ENCODE data around the gene MYH3.
A peak's percentile ranks its signal among the peaks of the same experiment; 100 is the strongest.

Gene MYH3
- long read RNA-seq, partial matches to known transcripts, result 1 of 1 reads
- long read RNA-seq, other reads (novel, unspliced or antisense), result 0 of 1 reads

DNA sequence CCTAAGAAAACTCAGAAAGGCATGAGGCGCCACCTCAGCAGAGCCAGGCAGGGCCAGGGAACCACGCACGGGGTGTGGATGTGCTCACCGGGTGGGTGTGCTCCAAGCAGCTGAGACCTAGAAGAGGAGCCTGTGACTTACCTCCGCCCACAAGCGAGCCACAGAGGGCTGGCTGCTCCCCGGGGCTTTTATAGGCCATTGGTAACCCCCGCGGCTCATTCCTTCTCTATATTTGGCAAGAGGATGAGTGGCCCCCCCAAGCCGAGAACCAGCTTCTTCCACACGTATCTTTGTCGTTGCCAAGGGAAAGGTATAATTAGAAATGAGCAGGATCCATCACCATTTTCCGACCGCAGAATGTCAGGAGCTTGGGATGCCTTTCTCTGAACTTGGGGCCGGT lies at the start of gene MYH3:
Gene MYH3 (minus strand): TSS at position 162 of the 400 bp plus-strand sequence. CDS start 2,245 bp downstream, outside the sequence.
- Histone ChIP-seq H3K27me3 (ENCODE audit: insufficient read depth, poor library complexity, severe bottlenecking) (no peaks in the 10 kb centered on the region), H3K27ac (replicated peaks) (no peak within 1 kb of the TSS), H3K4me3 (replicated peaks; ENCODE audit: insufficient read depth, low read length) (no peak within 1 kb of the TSS)
- DNase-seq (ENCODE audit: low read depth in 1 of 2, low spot score in 1 of 2), result no peak
- TF ChIP-seq, protein P1, sequence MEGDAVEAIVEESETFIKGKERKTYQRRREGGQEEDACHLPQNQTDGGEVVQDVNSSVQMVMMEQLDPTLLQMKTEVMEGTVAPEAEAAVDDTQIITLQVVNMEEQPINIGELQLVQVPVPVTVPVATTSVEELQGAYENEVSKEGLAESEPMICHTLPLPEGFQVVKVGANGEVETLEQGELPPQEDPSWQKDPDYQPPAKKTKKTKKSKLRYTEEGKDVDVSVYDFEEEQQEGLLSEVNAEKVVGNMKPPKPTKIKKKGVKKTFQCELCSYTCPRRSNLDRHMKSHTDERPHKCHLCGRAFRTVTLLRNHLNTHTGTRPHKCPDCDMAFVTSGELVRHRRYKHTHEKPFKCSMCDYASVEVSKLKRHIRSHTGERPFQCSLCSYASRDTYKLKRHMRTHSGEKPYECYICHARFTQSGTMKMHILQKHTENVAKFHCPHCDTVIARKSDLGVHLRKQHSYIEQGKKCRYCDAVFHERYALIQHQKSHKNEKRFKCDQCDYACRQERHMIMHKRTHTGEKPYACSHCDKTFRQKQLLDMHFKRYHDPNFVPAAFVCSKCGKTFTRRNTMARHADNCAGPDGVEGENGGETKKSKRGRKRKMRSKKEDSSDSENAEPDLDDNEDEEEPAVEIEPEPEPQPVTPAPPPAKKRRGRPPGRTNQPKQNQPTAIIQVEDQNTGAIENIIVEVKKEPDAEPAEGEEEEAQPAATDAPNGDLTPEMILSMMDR (IDR thresholded peaks at IDR 0.05; ENCODE audit: insufficient read depth, low read length), result no peak
- TF ChIP-seq SPI1 (IDR thresholded peaks at IDR 0.05; ENCODE audit: borderline replicate concordance, low read depth), result no peak
- TF ChIP-seq GABPA (IDR thresholded peaks at IDR 0.05; ENCODE audit: low read depth), result no peak
- TF ChIP-seq, protein P2, sequence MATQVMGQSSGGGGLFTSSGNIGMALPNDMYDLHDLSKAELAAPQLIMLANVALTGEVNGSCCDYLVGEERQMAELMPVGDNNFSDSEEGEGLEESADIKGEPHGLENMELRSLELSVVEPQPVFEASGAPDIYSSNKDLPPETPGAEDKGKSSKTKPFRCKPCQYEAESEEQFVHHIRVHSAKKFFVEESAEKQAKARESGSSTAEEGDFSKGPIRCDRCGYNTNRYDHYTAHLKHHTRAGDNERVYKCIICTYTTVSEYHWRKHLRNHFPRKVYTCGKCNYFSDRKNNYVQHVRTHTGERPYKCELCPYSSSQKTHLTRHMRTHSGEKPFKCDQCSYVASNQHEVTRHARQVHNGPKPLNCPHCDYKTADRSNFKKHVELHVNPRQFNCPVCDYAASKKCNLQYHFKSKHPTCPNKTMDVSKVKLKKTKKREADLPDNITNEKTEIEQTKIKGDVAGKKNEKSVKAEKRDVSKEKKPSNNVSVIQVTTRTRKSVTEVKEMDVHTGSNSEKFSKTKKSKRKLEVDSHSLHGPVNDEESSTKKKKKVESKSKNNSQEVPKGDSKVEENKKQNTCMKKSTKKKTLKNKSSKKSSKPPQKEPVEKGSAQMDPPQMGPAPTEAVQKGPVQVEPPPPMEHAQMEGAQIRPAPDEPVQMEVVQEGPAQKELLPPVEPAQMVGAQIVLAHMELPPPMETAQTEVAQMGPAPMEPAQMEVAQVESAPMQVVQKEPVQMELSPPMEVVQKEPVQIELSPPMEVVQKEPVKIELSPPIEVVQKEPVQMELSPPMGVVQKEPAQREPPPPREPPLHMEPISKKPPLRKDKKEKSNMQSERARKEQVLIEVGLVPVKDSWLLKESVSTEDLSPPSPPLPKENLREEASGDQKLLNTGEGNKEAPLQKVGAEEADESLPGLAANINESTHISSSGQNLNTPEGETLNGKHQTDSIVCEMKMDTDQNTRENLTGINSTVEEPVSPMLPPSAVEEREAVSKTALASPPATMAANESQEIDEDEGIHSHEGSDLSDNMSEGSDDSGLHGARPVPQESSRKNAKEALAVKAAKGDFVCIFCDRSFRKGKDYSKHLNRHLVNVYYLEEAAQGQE (IDR thresholded peaks at IDR 0.05; ENCODE audit: insufficient replicate concordance, low read depth), result no peak
- TF ChIP-seq POLR2AphosphoS5 (IDR thresholded peaks at IDR 0.05; ENCODE audit: low read depth), result no peak

DNA sequence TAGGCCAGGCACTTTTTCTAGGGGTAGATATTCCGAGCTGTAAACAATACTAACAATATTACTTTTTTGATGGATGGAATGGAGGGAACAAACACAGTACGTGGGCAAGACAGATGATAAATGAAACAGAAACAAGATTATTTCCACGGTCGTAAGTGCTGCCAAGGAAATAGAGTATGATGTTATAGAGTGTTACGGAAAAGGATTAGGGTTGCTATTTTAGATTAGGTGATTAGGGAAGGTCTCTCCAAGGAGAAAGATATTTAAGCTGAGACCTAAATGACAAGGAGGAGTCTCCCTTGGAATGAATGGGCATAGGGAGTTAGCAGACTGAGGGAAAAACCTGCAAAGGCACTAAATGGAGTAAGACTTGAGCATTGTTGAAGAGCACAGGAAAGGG lies 48.6 kb upstream of the MYH3 start:
- H3K4me3 ChIP-seq (replicated peaks; ENCODE audit: insufficient read depth, low read length), result no peak overlapping the region
- H3K27ac ChIP-seq (replicated peaks), result no peak overlapping the region
- H3K27me3 ChIP-seq (ENCODE audit: insufficient read depth, poor library complexity, severe bottlenecking), result no peaks in the 10 kb centered on the region
- no peak for DNase-seq (ENCODE audit: low read depth in 1 of 2, low spot score in 1 of 2)
- TF ChIP-seq, protein P2 (IDR thresholded peaks at IDR 0.05; ENCODE audit: insufficient replicate concordance, low read depth), result no peak
- TF ChIP-seq, protein P1 (IDR thresholded peaks at IDR 0.05; ENCODE audit: insufficient read depth, low read length), result no peak
- TF ChIP-seq SPI1 (IDR thresholded peaks at IDR 0.05; ENCODE audit: borderline replicate concordance, low read depth) (no peak), GABPA (IDR thresholded peaks at IDR 0.05; ENCODE audit: low read depth) (no peak), POLR2AphosphoS5 (IDR thresholded peaks at IDR 0.05; ENCODE audit: low read depth) (no peak)

DNA sequence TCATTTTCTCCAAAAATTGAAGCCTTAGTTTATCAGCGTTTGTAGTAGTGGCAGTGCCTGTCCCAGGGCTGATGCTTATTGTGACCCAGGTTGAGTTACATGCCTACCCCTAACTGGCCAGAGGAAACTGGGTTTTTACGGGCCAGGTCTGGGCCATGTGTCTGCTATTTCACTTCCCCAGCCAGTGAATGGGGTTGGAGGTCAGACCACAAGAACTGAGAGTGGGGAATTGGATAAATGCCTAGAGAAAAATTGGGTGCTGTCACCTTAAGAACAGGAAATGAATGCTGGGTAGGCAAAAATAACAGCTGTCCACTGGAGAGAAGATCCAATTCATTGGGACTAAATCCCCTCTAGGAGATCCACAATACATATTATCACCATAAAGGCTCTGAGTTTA lies 45.5 kb upstream of the MYH3 start:
- H3K4me3 ChIP-seq (replicated peaks; ENCODE audit: insufficient read depth, low read length), result no peak overlapping the region
- TF ChIP-seq GABPA (IDR thresholded peaks at IDR 0.05; ENCODE audit: low read depth) (no peak), POLR2AphosphoS5 (IDR thresholded peaks at IDR 0.05; ENCODE audit: low read depth) (no peak), SPI1 (IDR thresholded peaks at IDR 0.05; ENCODE audit: borderline replicate concordance, low read depth) (no peak)
- TF ChIP-seq, protein P2 (IDR thresholded peaks at IDR 0.05; ENCODE audit: insufficient replicate concordance, low read depth), result no peak
- TF ChIP-seq, protein P1 (IDR thresholded peaks at IDR 0.05; ENCODE audit: insufficient read depth, low read length), result no peak
- no peak overlapping the region for H3K27ac ChIP-seq (replicated peaks)
- no peaks in the 10 kb centered on the region for H3K27me3 ChIP-seq (ENCODE audit: insufficient read depth, poor library complexity, severe bottlenecking)
- DNase-seq (ENCODE audit: low read depth in 1 of 2, low spot score in 1 of 2), result peak in 1 of 2 experiments; percentile 3
